ENCODE measurements around the gene TMEM221.

GRCh38 chr19:17456127-17456526 lies 7.7 kb upstream of the TMEM221 start:
- TF ChIP-seq CTCF (IDR thresholded peaks at IDR 0.05) = no peak
- TF ChIP-seq POLR2AphosphoS5 (IDR thresholded peaks at IDR 0.05; ENCODE audit: insufficient read depth in 1 of 2, low read depth in 1 of 2) = no peak
